Measurements from ENCODE around the gene CASP5. TPM values are rescaled to one million over a fixed set of nuclear protein-coding genes. Genes with fewer than 3 reads are reported as not detected.
A peak's percentile ranks its signal among the peaks of the same experiment; 100 is the strongest.

CASP5 gene
- total RNA-seq, 1 donor, result 0.27 TPM

DNA sequence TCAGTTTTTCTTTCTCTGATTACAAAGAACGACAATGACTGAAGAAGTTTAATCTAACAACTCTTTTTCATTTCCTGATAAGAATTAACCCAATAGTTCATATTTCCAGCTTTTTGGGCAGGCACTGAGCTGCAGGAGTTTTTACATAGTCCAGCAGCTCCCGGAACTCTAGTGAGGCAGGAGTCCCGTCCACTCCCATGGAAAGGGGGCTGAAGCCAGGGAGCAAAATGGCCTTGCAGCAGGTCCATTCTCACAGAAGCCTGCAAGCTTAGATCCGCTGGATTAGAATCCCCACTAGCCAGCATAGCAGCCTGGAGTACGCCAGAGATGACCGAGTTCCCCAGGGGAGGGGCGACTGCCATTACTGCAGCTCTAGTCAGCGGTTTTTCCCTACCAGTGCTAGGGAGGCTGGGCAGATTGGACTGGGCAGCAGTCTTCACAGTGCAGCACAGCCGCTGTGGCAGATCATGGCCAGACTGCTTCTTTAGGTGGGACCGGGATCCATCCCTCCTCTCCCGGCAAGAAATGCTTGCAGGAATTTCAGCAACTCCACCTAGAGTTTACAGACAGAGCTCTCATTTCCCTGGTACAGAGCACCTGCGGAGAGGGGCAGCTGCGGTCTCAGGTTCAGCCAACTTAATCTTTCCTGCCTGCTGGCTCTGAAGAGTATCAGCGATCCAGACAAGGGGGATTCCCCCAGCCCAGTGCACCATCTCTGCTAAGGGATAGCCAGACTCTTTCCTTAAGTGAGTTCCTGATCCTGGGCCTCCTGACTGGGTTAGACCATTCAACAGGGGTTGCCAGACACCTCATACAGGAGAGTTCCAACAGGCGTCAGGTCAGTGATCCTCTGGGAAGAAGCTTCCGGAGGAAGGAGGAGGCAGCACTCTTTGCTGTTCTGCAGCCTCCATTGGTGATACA lies 53.9 kb downstream of the CASP5 start:
- DNase-seq (ENCODE audit: low read depth in 2 of 3, low spot score in 2 of 3), result peak in 1 of 3 donors; percentile 11

DNA sequence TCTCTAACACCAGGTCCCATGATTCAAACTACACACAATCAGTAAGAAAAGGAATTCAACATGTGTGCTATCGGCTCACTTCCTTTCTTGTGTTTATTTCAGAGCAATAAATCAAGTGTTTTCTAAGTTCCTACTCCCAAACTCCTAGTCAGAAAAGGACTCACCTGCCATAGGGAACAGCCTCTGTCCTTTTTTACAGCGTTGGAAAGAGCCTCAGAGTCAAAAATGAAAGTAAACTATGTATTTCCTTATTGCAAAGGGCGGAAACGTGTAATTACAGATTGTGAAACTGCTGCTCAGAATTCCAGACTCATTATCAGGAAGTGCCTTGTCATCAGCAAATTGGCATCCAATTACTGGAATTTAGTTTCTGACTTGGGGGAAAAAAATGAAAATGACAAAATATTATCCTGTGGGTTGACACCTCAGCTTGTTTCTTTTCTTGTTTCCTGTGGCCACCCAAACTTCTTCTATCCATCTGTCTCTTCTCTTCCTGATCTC lies 54.6 kb downstream of the CASP5 start, which contains the start of gene CASP4:
CASP4 (minus strand) TSS at position 220 of the 501 bp plus-strand sequence; CDS start at position 171, 49 bp downstream.
- peak; percentile 18 to 76 (median 72) for DNase-seq (ENCODE audit: low read depth in 2 of 3, low spot score in 2 of 3)

DNA sequence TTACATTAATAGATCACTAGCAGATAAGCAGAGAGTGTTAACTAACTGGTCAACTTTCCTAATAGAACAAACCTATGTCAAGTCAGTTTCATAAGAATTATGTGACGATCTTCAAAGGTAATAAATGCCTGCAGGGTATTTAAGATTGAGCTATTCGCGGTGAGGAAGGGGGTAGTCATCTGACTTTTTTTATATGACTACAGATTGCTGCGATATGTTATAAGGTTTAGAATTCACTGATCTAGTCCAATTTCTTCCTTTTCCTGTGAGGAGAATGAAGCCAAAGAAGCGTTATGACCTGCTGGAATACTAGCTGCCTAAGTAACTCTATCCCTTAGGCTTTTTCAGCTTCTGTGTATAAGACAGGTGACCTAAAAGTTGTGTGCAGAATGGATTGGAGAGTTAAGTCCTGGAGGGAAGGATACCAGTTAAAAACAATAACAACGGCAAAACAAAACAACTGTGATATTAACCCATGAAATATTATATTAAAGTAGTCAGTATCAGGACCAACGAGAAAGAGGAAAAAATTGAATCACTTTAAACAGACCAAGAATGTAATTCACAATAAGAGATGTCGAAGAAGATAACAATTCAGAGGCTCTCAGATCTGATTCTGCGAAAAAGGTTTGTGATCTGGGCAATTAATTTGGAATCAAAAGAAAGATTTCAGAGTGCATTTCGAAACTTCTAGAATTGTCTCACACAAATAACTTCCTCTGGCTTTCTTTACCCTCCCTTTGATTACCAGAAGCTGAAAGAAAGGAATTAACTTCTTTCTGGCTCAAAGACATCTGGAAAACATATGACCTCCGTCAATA lies 55.2 kb downstream of the CASP5 start:
- no peak for DNase-seq (ENCODE audit: low read depth in 2 of 3, low spot score in 2 of 3)

DNA sequence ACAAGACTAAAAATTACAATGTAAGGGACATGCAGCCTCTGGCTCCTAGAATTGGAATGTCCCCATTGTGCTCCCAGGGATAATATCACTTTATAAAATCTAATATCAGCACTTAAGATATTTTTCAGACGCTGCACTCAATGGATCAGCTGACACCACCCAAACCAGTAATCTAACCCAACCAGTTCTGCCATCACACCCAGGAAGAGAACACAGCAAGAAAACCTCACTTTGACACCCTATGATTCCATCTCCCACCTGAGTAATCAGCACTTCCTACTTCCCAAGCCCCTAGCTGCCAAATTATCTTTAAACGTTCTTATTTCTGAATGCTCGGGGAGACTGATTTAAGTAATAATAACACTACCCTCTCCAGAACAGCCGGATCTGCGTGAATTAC lies 57.2 kb downstream of the CASP5 start:
- DNase-seq (ENCODE audit: low read depth in 2 of 3, low spot score in 2 of 3), result no peak

DNA sequence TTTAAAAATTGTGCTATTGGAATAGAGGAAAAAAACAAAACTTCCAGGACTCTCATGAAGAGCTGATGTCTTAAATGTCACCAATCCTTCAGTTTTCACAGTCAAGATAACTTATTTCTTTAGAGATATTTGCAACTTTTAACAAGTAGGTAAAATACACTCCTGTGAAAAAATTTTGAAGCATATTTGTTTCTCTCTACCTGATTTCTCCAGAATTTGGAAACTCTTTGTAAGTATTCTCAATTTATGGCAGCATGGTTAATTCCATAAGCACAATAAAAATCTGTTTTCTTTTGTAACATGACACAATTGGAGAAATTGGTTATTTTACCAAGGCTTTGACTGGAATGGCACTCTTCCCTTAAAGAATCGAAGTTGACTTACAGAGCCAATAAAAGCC lies 58.7 kb downstream of the CASP5 start:
- peak in 1 of 3 donors; percentile 17 for DNase-seq (ENCODE audit: low read depth in 2 of 3, low spot score in 2 of 3)

DNA sequence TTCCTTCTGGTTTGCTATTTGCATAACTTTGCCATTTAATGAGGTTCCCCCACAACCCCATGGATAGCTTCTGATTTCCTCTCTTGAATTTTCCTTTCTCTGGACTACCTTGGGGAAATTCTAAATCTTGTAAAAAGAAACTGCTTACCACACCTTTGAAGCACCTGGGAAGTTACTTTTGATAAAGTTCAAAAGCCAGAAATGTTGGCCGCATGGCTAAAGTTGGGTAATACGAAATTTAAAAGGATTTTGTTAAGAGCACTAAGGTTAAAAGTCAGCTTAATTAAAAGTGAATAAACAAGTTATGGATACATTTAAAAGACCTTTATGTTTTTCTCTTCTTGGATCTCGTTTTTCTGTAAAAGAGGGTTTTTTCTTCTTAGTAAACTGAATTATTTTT lies 60.1 kb downstream of the CASP5 start:
- no peak for DNase-seq (ENCODE audit: low read depth in 2 of 3, low spot score in 2 of 3)

DNA sequence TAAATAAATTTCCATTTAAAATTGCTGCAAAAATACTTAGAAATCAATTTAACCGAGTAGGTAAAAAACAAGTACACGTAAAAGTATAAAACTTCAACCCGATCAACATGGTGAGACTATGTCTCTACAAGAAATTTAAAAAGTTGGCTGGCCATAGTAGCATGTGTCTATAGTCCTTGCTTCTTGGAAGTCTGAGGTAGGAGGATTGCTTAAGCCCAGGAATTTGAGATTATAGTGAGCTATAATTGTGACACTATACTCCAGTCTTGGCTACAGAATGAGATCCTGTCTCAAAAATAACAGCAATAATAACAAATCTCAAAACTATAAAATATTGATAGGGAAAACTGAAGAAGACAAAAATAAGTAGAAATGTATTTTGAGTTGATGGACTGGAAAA lies 65.7 kb downstream of the CASP5 start:
- DNase-seq (ENCODE audit: low read depth in 2 of 3, low spot score in 2 of 3), result no peak

DNA sequence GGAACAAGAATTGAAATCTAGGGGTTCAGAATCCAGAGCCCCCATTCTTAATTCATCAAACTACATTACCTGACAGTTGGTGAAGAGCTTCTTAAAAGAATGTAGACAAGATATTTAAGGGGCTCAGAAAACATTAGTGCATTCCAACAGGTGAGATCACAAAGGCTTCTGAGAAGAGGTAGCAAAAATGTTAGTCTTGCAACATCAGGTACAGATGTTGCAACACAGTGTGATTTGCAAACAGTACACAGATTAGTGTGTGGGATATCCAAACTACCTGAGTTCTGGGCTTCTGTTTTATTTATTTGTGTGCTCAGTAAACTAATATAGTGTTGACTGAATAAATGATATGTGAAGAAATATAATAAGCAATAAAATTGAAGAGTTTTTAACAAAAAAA lies 66.4 kb downstream of the CASP5 start:
- DNase-seq (ENCODE audit: low read depth in 2 of 3, low spot score in 2 of 3), result no peak

DNA sequence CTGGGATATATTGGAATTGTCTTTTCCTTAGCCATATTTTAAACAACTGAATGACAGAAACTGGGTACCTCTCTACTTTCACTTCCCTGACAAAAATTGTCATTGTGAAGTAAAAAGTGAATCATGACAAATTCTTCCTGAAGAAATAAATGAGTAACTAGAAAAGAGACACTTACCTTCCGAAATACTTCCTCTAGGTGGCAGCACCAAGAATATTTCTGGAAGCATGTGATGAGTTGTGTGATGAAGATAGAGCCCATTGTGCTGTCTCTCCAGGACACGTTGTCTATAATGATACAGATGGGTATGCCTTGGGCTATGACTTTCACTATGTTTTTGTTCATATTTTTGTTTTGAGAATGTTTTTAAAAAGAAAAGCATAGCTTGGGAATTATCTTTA lies 76.1 kb downstream of the CASP5 start:
- peak in 2 of 3 donors; percentile 50 to 75 for DNase-seq (ENCODE audit: low read depth in 2 of 3, low spot score in 2 of 3)

Other genes with a start within 250 kb of the CASP5 start
- gene CASP12, start 124.7 kb downstream of the CASP5 start, total RNA-seq, result not detected
- 128 TPM for gene CASP4, start 54.6 kb downstream of the CASP5 start, total RNA-seq
- gene CASP1, start 12.0 kb upstream of the CASP5 start, total RNA-seq, result 13.5 TPM
- gene CARD16, start 22.2 kb upstream of the CASP5 start, total RNA-seq, result 5.9 TPM
- gene CARD18, start 116.6 kb upstream of the CASP5 start, total RNA-seq, result not detected

All from hematopoietic multipotent progenitor cell (in vitro differentiated cells).